Neural crest cell (in vitro differentiated cells): ENCODE measurements around the gene MIER2. TPM values are rescaled to one million over a fixed set of nuclear protein-coding genes. Genes with fewer than 3 reads are reported as not detected.
A peak's percentile ranks its signal among the peaks of the same experiment; 100 is the strongest.
"Not testable (repeated sequence)": the region's sequence is repeated elsewhere in the genome, so short reads cannot be mapped to it uniquely, and the experiment has no call there.

Experiments
- DNase-seq: peaks from one replicate; pipeline ENCODE4 v3.0.0; 2021; ENCODE audit warnings: low read depth, mixed read lengths, low spot score
- H3K27ac Mint-ChIP-seq: one replicate; pipeline ENCODE4 v1.8.0; 2021; ENCODE audit warnings: mild to moderate bottlenecking, mixed read lengths; ENCODE audit not compliant: unreplicated experiment
- H3K27me3 Mint-ChIP-seq: 2 replicates; pipeline ENCODE4 v1.8.0; 2021; ENCODE audit warnings: low read depth, mild to moderate bottlenecking, mixed read lengths
- H3K36me3 Mint-ChIP-seq: 2 replicates; pipeline ENCODE4 v1.8.0; 2021; ENCODE audit warnings: low read depth, mild to moderate bottlenecking, mixed read lengths
- H3K4me1 Mint-ChIP-seq: 2 replicates; pipeline ENCODE4 v1.8.0; 2021; ENCODE audit warnings: mixed read lengths
- H3K4me3 Mint-ChIP-seq: one replicate; pipeline ENCODE4 v1.8.0; 2021; ENCODE audit warnings: mild to moderate bottlenecking, mixed read lengths
- H3K9me3 Mint-ChIP-seq: 2 replicates; pipeline ENCODE4 v1.8.0; 2021; ENCODE audit warnings: mixed read lengths
- CTCF ChIP-seq: fragments of 200-600 bp; sonication (generic); conservative IDR thresholded peaks from 2 replicates; pipeline ENCODE4 v1.5.0; 2021; ENCODE audit warnings: antibody characterized with exemption, mild to moderate bottlenecking
- long read RNA-seq: library from polyadenylated mRNA; unstranded; transcript quantifications from one replicate; pipeline ENCODE4 v2.0.0, GENCODE V29; 2020
- total RNA-seq: library from RNA; stranded (reverse); gene quantifications from 2 replicates; pipeline ENCODE4 v1.2.1, GENCODE V29; 2021

The MIER2 gene, protein sequence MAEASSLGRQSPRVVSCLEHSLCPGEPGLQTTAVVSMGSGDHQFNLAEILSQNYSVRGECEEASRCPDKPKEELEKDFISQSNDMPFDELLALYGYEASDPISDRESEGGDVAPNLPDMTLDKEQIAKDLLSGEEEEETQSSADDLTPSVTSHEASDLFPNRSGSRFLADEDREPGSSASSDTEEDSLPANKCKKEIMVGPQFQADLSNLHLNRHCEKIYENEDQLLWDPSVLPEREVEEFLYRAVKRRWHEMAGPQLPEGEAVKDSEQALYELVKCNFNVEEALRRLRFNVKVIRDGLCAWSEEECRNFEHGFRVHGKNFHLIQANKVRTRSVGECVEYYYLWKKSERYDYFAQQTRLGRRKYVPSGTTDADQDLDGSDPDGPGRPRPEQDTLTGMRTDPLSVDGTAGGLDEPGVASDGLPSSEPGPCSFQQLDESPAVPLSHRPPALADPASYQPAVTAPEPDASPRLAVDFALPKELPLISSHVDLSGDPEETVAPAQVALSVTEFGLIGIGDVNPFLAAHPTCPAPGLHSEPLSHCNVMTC
- total RNA-seq: 43.8 and 45.8 TPM in 2 replicates
- long read RNA-seq: 0 reads

GRCh38 chr19:344625-345319 lies at the start of gene MIER2:
MIER2 (minus strand) TSS chr19:344796; CDS start chr19:344782, 14 bp downstream.
- TF ChIP-seq CTCF: no peak
- peak within 1 kb of the TSS; percentile 84 for H3K4me3 Mint-ChIP-seq
- no peak within 1 kb of the TSS for H3K27ac Mint-ChIP-seq
- H3K4me1 Mint-ChIP-seq: peaks cover 34% of the 10 kb centered on the region
- no peaks in the 10 kb centered on the region for H3K9me3 Mint-ChIP-seq
- DNase-seq: peak; percentile 92
- H3K36me3 Mint-ChIP-seq: peaks cover 14% of the 10 kb centered on the region
- peaks cover 13% of the 10 kb centered on the region for H3K27me3 Mint-ChIP-seq

DNA sequence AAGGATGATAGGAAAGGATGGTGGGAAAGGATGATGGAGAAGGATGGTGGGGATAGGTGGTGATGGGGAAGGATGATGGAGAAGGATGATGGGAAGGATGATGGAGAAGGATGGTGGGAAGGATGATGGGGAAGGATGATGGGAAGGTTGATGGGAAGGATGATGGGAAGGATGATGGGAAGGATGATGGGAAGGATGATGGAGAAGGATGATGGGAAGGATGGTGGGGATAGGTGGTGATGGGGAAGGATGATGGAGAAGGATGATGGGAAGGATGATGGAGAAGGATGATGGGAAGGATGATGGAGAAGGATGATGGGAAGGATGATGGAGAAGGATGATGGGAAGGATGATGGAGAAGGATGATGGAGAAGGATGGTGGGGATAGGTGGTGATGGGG lies 49.0 kb upstream of the MIER2 start:
- H3K4me3 Mint-ChIP-seq, H3K27me3 Mint-ChIP-seq, H3K27ac Mint-ChIP-seq, H3K4me1 Mint-ChIP-seq, H3K9me3 Mint-ChIP-seq, H3K36me3 Mint-ChIP-seq, DNase-seq: not testable (repeated sequence)

GRCh38 chr19:392375-392970 lies 47.9 kb upstream of the MIER2 start:
- no peak for DNase-seq
- H3K27ac Mint-ChIP-seq: no peak overlapping the region
- H3K27me3 Mint-ChIP-seq: no peaks in the 10 kb centered on the region
- peaks cover 3% of the 10 kb centered on the region for H3K36me3 Mint-ChIP-seq
- TF ChIP-seq CTCF: no peak
- peaks cover 9% of the 10 kb centered on the region for H3K9me3 Mint-ChIP-seq
- no peak overlapping the region for H3K4me3 Mint-ChIP-seq
- H3K4me1 Mint-ChIP-seq: no peaks in the 10 kb centered on the region

DNA sequence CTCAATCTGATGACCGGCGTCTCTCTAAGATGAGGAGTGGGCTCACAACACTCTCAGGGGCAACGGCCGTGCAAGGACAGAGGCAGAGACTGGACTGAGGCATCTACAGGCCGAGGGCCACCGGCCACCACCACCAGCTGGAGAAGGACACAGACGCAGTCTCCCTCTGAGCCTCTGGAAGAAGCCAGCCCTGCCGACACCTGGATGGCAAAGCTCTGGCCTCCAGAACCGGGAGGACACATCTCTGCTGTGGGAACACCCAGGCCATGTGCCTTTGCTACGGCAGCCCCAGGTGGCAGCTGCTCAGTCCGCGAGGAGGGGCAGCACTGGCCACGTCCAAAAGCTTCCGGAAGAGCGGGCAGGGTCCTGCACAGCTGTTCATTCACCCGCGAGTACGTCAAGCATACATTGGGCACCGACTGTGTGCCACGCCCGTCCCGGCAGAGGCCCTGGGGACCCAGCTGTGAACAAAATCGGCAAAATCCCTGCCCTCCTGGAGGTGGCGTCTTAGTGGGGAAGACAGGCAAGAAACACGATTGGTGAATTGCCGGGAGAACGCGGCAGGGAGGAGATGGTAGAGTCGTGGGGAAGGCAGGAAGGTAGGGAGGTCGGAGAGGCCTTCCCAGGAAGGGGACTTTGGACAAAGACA lies 47.3 kb upstream of the MIER2 start:
- H3K36me3 Mint-ChIP-seq: peaks cover 3% of the 10 kb centered on the region
- no peak for TF ChIP-seq CTCF
- no peak overlapping the region for H3K27ac Mint-ChIP-seq
- no peaks in the 10 kb centered on the region for H3K4me1 Mint-ChIP-seq
- no peak for DNase-seq
- peaks cover 9% of the 10 kb centered on the region for H3K9me3 Mint-ChIP-seq
- no peaks in the 10 kb centered on the region for H3K27me3 Mint-ChIP-seq
- no peak overlapping the region for H3K4me3 Mint-ChIP-seq

GRCh38 chr19:391207-391557 lies 46.6 kb upstream of the MIER2 start:
- peaks cover 3% of the 10 kb centered on the region for H3K36me3 Mint-ChIP-seq
- no peak overlapping the region for H3K27ac Mint-ChIP-seq
- peaks cover 9% of the 10 kb centered on the region for H3K9me3 Mint-ChIP-seq
- TF ChIP-seq CTCF: no peak
- no peak overlapping the region for H3K4me3 Mint-ChIP-seq
- no peak for DNase-seq
- H3K27me3 Mint-ChIP-seq: peaks cover 2% of the 10 kb centered on the region
- H3K4me1 Mint-ChIP-seq: peaks cover 7% of the 10 kb centered on the region
